ENCODE results near the gene OPCML.

GRCh38 chr11:132459736-132460135, 1072.6 kb downstream of the OPCML start:
- TF ChIP-seq CTCF (IDR thresholded peaks at IDR 0.05; ENCODE audit: insufficient read depth, low read length) (no peak), POLR2AphosphoS5 (IDR thresholded peaks at IDR 0.05; ENCODE audit: low read depth) (no peak), REST (IDR thresholded peaks at IDR 0.05; ENCODE audit: insufficient replicate concordance, low read depth) (no peak), GABPA (IDR thresholded peaks at IDR 0.05; ENCODE audit: low read depth) (no peak)

Measured in HL-60 (cell line).